MCF 10A (cell line): ENCODE measurements around the gene STS. TPM values are rescaled to one million over a fixed set of nuclear protein-coding genes. Genes with fewer than 3 reads are reported as not detected.

Experiments
- BruUV-seq: library from RNA; stranded (reverse); fragments of 400-500 nt; replicated peaks from 2 replicates; lab custom pipeline; 2021; lab: Mats Ljungman, UMichigan
- CTCF ChIA-PET: fragments of 300-600 bp; sonication (Branson Sonifier 250); formaldehyde crosslinking; extraction: SDS; loops from one replicate; lab custom pipeline; 2021; ENCODE audit warnings: antibody characterized with exemption, inconsistent platforms; lab: Yijun Ruan, JAX
- POLR2A ChIA-PET: fragments of 300-600, 350-650 bp; sonication (Branson Sonifier 250); formaldehyde crosslinking; extraction: SDS; loops from one replicate; lab custom pipeline; 2020; ENCODE audit warnings: antibody characterized with exemption, inconsistent platforms; lab: Yijun Ruan, JAX
- DNase-seq: peaks from one replicate; pipeline ENCODE4 v3.0.0-alpha.2; 2018; ENCODE audit not compliant: unreplicated experiment
- H3K27ac Mint-ChIP-seq: one replicate; pipeline ENCODE4 v1.8.0; 2022; ENCODE audit warnings: mild to moderate bottlenecking, low read depth, mixed read lengths; ENCODE audit not compliant: unreplicated experiment
- H3K27me3 Mint-ChIP-seq: one replicate; pipeline ENCODE4 v1.8.0; 2022; ENCODE audit warnings: mixed read lengths; ENCODE audit not compliant: insufficient read depth, unreplicated experiment
- H3K36me3 Mint-ChIP-seq: one replicate; pipeline ENCODE4 v1.8.0; 2022; ENCODE audit warnings: mild to moderate bottlenecking, moderate library complexity, mixed read lengths; ENCODE audit not compliant: insufficient read depth, unreplicated experiment
- H3K4me1 Mint-ChIP-seq: one replicate; pipeline ENCODE4 v1.8.0; 2022; ENCODE audit warnings: mixed read lengths; ENCODE audit not compliant: insufficient read depth, unreplicated experiment
- H3K4me3 Mint-ChIP-seq: one replicate; pipeline ENCODE4 v1.8.0; 2022; ENCODE audit warnings: mild to moderate bottlenecking, moderate library complexity, mixed read lengths; ENCODE audit not compliant: unreplicated experiment
- H3K9me3 Mint-ChIP-seq: one replicate; pipeline ENCODE4 v1.8.0; 2022; ENCODE audit warnings: mixed read lengths; ENCODE audit not compliant: unreplicated experiment
- intact Hi-C: fragments of 100-400 bp; cut with micrococcal nuclease; formaldehyde crosslinking; loops from 2 replicates; pipeline ENCODE4 v1.14.1; 2022
- total RNA-seq: library from RNA; stranded (reverse); gene quantifications from 2 replicates; pipeline ENCODE4 v1.2.3, GENCODE V29; 2022
- TF ChIP-seq, protein P1 (sequence below): fragments of 200-600 bp; IDR thresholded peaks from one replicate; pipeline ENCODE4 v1.8.0; 2022; ENCODE audit warnings: antibody characterized with exemption, mild to moderate bottlenecking; ENCODE audit not compliant: unreplicated experiment

Gene STS
- total RNA-seq, 1 experiment from 2014 or later, result 2.8 TPM

DNA sequence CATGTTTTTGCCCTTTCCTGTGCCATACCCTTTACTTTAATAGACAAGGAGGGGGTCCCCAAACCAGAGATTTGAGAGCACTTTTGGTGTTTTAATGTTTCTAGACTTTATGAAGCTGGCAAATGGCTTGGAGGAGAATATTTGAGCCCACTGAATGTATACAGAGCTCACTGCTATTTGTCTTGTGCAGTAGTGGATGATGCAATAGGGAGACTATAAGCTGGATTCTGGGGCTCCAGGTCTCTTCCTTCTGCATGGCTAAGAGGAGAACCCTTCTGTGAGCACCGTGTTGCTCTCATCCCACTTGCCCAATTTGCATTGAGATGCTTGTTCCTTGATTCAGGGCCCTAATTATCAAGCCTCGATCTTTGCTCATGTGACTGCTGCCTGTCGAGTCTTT lies 9.4 kb downstream of the STS start:
- no peaks in the 10 kb centered on the region for H3K9me3 Mint-ChIP-seq
- POLR2A ChIA-PET, result interaction anchor here (1.0 kb wide), 1 partner anchor 10 kb away, joined by 5 read pairs; no protein-coding TSS in a partner anchor
- intact Hi-C loops, result loop anchor here (5.0 kb wide), 1 partner anchor 215 kb away; no protein-coding TSS in a partner anchor
- TF ChIP-seq, protein P1, sequence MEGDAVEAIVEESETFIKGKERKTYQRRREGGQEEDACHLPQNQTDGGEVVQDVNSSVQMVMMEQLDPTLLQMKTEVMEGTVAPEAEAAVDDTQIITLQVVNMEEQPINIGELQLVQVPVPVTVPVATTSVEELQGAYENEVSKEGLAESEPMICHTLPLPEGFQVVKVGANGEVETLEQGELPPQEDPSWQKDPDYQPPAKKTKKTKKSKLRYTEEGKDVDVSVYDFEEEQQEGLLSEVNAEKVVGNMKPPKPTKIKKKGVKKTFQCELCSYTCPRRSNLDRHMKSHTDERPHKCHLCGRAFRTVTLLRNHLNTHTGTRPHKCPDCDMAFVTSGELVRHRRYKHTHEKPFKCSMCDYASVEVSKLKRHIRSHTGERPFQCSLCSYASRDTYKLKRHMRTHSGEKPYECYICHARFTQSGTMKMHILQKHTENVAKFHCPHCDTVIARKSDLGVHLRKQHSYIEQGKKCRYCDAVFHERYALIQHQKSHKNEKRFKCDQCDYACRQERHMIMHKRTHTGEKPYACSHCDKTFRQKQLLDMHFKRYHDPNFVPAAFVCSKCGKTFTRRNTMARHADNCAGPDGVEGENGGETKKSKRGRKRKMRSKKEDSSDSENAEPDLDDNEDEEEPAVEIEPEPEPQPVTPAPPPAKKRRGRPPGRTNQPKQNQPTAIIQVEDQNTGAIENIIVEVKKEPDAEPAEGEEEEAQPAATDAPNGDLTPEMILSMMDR, result no peak
- H3K36me3 Mint-ChIP-seq, result no peaks in the 10 kb centered on the region
- H3K27ac Mint-ChIP-seq, result no peak overlapping the region
- no peak overlapping the region for H3K4me3 Mint-ChIP-seq
- no peak for DNase-seq
- peaks cover 18% of the 10 kb centered on the region for H3K27me3 Mint-ChIP-seq
- CTCF ChIA-PET, result no interaction called here
- H3K4me1 Mint-ChIP-seq, result peaks cover 21% of the 10 kb centered on the region
- no TSS peak for BruUV-seq

DNA sequence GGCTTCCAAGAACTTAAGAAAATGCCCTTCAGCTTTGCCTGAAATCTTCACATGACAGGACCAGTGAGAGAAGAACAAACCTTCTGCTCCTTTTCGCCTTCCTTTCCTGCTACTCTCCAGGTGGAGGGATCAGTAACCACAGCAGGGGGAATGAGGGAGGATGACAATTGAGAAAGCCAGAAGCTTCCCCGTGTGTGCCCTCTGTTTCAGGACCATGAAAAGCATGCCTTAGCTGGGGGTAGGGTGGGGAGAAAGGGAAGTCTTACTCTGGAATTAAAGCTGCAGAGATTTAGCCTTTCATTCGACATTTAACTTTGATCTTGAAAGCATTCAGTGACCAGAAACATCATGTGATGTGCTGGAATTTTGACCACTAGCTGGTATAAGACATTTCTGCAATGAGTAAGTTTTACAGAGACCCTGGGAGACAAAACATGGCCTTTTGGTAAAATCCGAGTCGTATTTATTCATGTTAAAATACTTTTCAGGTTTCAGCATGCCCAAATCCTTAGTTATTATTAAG lies 11.0 kb downstream of the STS start:
- intact Hi-C loops, result loop anchor here (5.0 kb wide), 1 partner anchor 214 kb away; no protein-coding TSS in a partner anchor
- ChIA-PET CTCF (interaction anchor here (0.6 kb wide), 1 partner anchor 284 kb away, joined by 3 read pairs; no protein-coding TSS in a partner anchor), POLR2A (no interaction called here)
- Mint-ChIP-seq H3K9me3 (no peaks in the 10 kb centered on the region), H3K36me3 (no peaks in the 10 kb centered on the region), H3K4me1 (peaks cover 20% of the 10 kb centered on the region), H3K27ac (no peak overlapping the region), H3K4me3 (no peak overlapping the region), H3K27me3 (peaks cover 9% of the 10 kb centered on the region)
- DNase-seq, result no peak
- TF ChIP-seq, protein P1, result no peak
- BruUV-seq, result no TSS peak

DNA sequence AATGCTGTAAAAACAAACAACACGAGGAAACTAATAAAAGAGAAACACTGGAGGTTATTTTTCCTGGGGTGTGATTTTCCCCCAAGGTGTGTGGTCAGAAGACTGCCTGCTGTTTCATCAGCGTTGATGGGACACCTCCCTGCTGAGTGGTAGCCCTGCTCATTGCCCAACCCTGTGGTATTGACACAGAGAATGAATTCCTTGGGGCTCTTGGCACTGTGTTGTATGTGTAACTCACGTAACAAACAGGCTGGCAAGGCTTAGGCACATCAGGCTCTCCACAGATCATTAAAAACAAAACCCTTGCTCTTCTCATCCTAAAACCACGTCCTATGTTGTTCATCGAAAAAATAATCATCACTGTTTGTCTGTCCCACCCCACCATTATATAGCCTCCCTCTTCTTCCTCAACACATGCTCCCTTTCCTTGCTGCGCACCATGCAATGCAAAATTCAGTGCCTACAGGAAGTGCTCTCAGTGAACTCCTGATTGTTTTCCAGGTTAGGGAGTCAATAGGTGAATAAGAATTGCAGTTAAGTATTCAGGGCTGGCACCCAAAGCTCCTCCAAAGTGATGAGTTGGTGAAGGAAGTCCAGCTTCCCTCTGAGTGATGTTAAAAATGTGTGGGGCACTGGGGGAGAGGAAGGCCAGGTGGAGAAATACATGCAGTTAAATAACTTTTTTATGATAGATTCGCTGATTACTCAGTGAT lies 11.8 kb downstream of the STS start:
- peak overlapping the region; percentile 82 for H3K27ac Mint-ChIP-seq
- no peaks in the 10 kb centered on the region for H3K9me3 Mint-ChIP-seq
- intact Hi-C loops, result loop anchor here (5.0 kb wide), 1 partner anchor 213 kb away; no protein-coding TSS in a partner anchor
- H3K4me3 Mint-ChIP-seq, result peak overlapping the region; percentile 56
- TF ChIP-seq, protein P1, result no peak
- peaks cover under 1% of the 10 kb centered on the region for H3K27me3 Mint-ChIP-seq
- peak; percentile 97 for DNase-seq
- peaks cover 15% of the 10 kb centered on the region for H3K4me1 Mint-ChIP-seq
- no TSS peak for BruUV-seq
- CTCF ChIA-PET, result interaction anchor here (0.7 to 1.1 kb wide), 3 partner anchors 12 to 732 kb away, joined by 3 to 4 read pairs (median 3); no protein-coding TSS in a partner anchor
- POLR2A ChIA-PET, result interaction anchor here (0.6 to 0.8 kb wide), 2 partner anchors 9 to 508 kb away, joined by 3 to 4 read pairs; no protein-coding TSS in a partner anchor
- H3K36me3 Mint-ChIP-seq, result no peaks in the 10 kb centered on the region

DNA sequence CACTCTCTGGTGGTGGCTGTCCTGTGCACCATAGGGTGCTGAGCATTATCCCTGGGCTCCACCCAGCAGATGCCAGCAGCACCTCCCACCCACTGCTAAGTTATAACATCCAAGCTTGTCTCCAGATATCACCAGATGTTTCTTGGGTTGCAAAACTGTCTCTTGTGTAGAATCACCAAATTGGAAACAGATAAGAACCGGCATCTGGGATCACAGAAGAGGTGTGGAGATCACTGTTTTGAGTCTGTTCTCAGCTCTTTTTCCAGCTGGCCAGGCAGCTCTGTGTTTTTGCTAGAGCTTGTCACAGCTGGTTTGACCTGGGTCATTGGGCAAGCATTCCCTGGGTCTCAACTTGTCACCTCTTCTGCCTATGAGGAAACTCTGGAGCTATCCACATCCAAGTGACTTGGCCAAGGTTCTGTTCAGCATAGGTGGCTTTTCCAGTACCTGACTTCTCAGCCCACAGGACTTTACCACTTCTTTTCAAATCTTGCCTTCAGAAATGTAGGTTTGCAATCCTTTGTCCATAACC lies 15.7 kb downstream of the STS start:
- DNase-seq, result no peak
- no peak overlapping the region for H3K27ac Mint-ChIP-seq
- no peaks in the 10 kb centered on the region for H3K27me3 Mint-ChIP-seq
- no TSS peak for BruUV-seq
- intact Hi-C loops, result no loop called here
- CTCF ChIA-PET, result interaction anchor here (0.6 to 1.1 kb wide), 2 partner anchors 17 to 51 kb away, joined by 3 to 4 read pairs; no protein-coding TSS in a partner anchor
- H3K36me3 Mint-ChIP-seq, result no peaks in the 10 kb centered on the region
- POLR2A ChIA-PET, result interaction anchor here (1.2 kb wide), 1 partner anchor 16 kb away, joined by 3 read pairs; the partner anchor contains the start of gene STS
- H3K9me3 Mint-ChIP-seq, result no peaks in the 10 kb centered on the region
- peaks cover 15% of the 10 kb centered on the region for H3K4me1 Mint-ChIP-seq
- H3K4me3 Mint-ChIP-seq, result no peak overlapping the region
- TF ChIP-seq, protein P1, result no peak
